ENCODE measurements around the gene CHGA. TPM values are rescaled to one million over a fixed set of nuclear protein-coding genes. Genes with fewer than 3 reads are reported as not detected.

CHGA gene
- total RNA-seq, 6 experiments from 2014 or later = not detected

DNA sequence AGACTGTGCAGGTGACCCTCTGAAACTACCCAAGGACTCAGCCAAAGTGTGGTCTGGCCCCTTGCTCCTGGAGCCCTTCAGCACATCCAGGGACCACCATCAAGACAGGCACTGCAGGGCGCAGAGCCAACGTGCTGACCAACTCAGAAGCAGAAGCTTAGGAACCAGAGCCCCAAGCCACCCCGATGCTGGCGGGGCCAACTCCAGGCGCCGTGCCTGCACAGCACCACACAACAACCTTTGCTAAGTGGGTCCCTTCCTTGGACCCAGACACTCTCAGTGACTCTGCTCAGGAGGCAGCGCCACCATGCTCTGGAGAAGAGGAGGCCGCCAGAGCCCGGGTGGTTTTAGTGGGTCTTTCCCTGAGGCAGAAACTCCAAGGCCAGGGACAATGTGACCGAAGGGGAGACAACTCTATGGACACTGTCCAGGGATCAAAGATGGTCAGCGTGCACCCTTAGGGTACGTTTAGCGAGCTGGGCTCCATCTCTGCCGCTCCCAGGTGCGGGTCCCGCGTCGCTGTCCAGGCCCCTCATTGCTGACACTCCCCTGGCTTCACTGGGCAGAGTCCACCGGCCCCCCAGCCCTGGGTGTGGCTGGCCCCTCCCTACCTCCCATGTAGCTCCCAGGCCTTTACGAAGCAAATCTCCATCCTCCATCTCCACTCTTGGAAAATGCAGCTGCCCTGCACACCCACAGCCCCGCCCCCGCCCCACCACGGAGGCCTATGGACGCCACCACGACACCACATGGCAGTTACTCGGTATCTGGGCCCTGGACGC is 16.1 kb downstream of the CHGA start:
- no peak for DNase-seq
- Mint-ChIP-seq H3K27me3 (ENCODE audit: insufficient read depth) (peaks cover 4% of the 10 kb centered on the region), H3K9me3 (no peaks in the 10 kb centered on the region), H3K27ac (no peak overlapping the region), H3K36me3 (ENCODE audit: low read depth) (no peaks in the 10 kb centered on the region), H3K4me3 (no peak overlapping the region), H3K4me1 (ENCODE audit: low read depth) (no peaks in the 10 kb centered on the region)
- TF ChIP-seq, protein P1, sequence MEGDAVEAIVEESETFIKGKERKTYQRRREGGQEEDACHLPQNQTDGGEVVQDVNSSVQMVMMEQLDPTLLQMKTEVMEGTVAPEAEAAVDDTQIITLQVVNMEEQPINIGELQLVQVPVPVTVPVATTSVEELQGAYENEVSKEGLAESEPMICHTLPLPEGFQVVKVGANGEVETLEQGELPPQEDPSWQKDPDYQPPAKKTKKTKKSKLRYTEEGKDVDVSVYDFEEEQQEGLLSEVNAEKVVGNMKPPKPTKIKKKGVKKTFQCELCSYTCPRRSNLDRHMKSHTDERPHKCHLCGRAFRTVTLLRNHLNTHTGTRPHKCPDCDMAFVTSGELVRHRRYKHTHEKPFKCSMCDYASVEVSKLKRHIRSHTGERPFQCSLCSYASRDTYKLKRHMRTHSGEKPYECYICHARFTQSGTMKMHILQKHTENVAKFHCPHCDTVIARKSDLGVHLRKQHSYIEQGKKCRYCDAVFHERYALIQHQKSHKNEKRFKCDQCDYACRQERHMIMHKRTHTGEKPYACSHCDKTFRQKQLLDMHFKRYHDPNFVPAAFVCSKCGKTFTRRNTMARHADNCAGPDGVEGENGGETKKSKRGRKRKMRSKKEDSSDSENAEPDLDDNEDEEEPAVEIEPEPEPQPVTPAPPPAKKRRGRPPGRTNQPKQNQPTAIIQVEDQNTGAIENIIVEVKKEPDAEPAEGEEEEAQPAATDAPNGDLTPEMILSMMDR (IDR thresholded peaks at IDR 0.05) = no peak

DNA sequence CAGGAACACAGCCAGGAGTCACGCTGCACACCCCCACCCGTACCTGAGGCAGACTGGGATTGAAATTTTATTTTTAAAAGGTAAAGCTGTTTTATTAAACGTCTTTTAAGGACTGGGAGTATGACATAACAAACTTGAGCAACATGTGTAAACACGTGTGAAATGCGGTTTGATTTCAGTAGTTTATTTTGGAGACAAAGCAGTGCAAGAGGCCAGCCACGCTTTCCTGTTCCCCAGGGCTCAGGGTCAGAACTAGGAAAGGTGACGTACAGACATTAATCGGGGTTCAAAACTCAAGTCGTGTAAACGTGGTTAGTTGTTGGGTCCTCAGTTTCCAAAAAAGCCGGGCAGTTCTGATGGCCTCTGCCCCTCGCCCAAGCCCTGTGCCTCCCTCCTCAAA is 16.7 kb downstream of the CHGA start:
- TF ChIP-seq, protein P1 (IDR thresholded peaks at IDR 0.05) = no peak
- Mint-ChIP-seq H3K4me3 (no peak overlapping the region), H3K4me1 (ENCODE audit: low read depth) (no peaks in the 10 kb centered on the region), H3K9me3 (no peaks in the 10 kb centered on the region), H3K27ac (no peak overlapping the region), H3K36me3 (ENCODE audit: low read depth) (no peaks in the 10 kb centered on the region), H3K27me3 (ENCODE audit: insufficient read depth) (peaks cover 4% of the 10 kb centered on the region)
- no peak for DNase-seq

DNA sequence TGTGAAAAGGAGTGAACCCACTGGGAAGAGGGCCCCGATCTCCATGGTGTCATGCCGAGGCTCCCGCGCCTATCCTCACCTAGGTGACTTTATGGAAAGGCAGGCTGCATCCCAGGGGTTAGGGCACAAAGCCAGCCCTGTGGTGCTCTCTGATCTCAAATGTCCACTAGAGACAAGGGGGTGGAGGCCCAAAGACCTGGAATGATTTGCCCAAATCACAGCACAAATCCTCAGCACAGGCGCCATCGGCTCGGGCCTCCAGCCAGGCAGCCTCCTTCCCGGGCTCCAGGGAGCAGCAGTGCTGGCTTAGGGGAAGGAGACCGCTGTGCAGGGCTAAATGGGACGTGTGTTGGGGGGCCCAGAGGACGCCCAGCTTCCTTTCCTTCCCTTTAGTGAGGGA is 17.6 kb downstream of the CHGA start:
- no peaks in the 10 kb centered on the region for H3K4me1 Mint-ChIP-seq (ENCODE audit: low read depth)
- peaks cover 4% of the 10 kb centered on the region for H3K27me3 Mint-ChIP-seq (ENCODE audit: insufficient read depth)
- H3K4me3 Mint-ChIP-seq = no peak overlapping the region
- no peaks in the 10 kb centered on the region for H3K36me3 Mint-ChIP-seq (ENCODE audit: low read depth)
- TF ChIP-seq, protein P1 (IDR thresholded peaks at IDR 0.05) = no peak
- no peaks in the 10 kb centered on the region for H3K9me3 Mint-ChIP-seq
- DNase-seq = no peak
- no peak overlapping the region for H3K27ac Mint-ChIP-seq

DNA sequence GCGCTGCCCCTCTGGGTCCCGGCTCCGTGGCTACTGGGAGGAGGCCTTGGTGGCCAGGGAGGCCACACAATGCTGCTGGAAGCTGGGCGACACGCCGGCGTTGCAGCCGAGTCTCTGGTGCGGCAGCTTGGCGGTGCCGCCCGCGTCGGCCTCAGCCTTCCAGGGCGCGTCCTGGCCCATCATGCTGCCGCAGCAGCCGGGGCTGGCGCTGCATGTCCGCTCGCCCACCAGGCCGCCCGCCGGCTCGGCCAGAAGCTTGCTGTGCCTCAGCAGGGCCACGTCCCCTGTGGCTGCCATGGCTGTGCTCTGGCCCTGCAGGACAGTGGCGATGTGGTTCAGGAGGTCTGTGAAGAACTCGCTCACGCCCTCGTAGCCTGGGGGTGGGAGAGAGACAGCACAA is 18.6 kb downstream of the CHGA start:
- Mint-ChIP-seq H3K27ac (no peak overlapping the region), H3K4me1 (ENCODE audit: low read depth) (no peaks in the 10 kb centered on the region), H3K36me3 (ENCODE audit: low read depth) (no peaks in the 10 kb centered on the region), H3K4me3 (no peak overlapping the region), H3K9me3 (no peaks in the 10 kb centered on the region), H3K27me3 (ENCODE audit: insufficient read depth) (peaks cover 4% of the 10 kb centered on the region)
- no peak for DNase-seq
- TF ChIP-seq, protein P1 (IDR thresholded peaks at IDR 0.05) = no peak

DNA sequence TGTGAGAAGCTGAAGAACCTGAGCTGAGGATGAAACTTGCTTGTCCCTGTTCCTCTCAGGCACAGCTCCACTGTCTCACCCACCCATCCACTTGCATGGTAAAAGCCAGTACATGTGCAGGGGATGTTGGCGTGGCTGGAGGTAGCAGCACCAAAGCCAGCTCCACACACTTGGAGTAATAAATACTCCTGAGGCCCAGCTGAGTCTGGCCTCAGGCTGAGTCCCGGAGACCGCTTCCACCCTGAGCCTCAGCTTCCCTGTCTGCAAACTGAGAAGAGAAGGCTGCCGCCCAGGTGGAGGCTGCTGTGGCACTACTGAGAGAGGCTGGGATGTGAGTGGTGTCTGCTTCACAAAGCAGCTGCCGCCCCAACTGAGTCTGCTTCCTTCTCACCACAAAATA is 19.2 kb downstream of the CHGA start:
- no peak for DNase-seq
- no peak overlapping the region for H3K4me3 Mint-ChIP-seq
- no peak overlapping the region for H3K27ac Mint-ChIP-seq
- no peaks in the 10 kb centered on the region for H3K9me3 Mint-ChIP-seq
- H3K4me1 Mint-ChIP-seq (ENCODE audit: low read depth) = no peaks in the 10 kb centered on the region
- H3K27me3 Mint-ChIP-seq (ENCODE audit: insufficient read depth) = peaks cover 4% of the 10 kb centered on the region
- no peaks in the 10 kb centered on the region for H3K36me3 Mint-ChIP-seq (ENCODE audit: low read depth)
- TF ChIP-seq, protein P1 (IDR thresholded peaks at IDR 0.05) = no peak
